Measurements from ENCODE around the gene MTR. TPM values are rescaled to one million over a fixed set of nuclear protein-coding genes. Genes with fewer than 3 reads are reported as not detected.

The MTR gene
- total RNA-seq, 1 donor from 2014 or later: 19.9 TPM

GRCh38 chr1:236786453-236786852 lies 8.6 kb upstream of the MTR start:
- Histone ChIP-seq H3K36me3 (no peaks in the 10 kb centered on the region), H3K4me3 (no peak overlapping the region), H3K27me3 (no peaks in the 10 kb centered on the region), H3K27ac (no peak overlapping the region), H3K9me3 (no peaks in the 10 kb centered on the region), H3K4me1 (no peaks in the 10 kb centered on the region)
- intact Hi-C loops (cut with DNase I): no loop called here
- TF ChIP-seq, protein P1, sequence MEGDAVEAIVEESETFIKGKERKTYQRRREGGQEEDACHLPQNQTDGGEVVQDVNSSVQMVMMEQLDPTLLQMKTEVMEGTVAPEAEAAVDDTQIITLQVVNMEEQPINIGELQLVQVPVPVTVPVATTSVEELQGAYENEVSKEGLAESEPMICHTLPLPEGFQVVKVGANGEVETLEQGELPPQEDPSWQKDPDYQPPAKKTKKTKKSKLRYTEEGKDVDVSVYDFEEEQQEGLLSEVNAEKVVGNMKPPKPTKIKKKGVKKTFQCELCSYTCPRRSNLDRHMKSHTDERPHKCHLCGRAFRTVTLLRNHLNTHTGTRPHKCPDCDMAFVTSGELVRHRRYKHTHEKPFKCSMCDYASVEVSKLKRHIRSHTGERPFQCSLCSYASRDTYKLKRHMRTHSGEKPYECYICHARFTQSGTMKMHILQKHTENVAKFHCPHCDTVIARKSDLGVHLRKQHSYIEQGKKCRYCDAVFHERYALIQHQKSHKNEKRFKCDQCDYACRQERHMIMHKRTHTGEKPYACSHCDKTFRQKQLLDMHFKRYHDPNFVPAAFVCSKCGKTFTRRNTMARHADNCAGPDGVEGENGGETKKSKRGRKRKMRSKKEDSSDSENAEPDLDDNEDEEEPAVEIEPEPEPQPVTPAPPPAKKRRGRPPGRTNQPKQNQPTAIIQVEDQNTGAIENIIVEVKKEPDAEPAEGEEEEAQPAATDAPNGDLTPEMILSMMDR (IDR thresholded peaks at IDR 0.05): no peak
- DNase-seq (ENCODE audit: extremely low spot score in 2 of 2): no peak

- TF ChIP-seq, protein P1 (IDR thresholded peaks at IDR 0.05): no peak
- TF ChIP-seq POLR2A (IDR thresholded peaks at IDR 0.05): no peak
- no peak for TF ChIP-seq POLR2AphosphoS5 (IDR thresholded peaks at IDR 0.05; ENCODE audit: insufficient read depth in 1 of 2, low read depth in 1 of 2)
- Histone ChIP-seq H3K27ac (peak overlapping the region; percentile 54), H3K4me3 (peak overlapping the region; percentile 74 to 78), H3K9me3 (no peaks in the 10 kb centered on the region), H3K36me3 (no peaks in the 10 kb centered on the region), H3K27me3 (no peaks in the 10 kb centered on the region), H3K4me1 (peaks cover 24% of the 10 kb centered on the region)
- no peak for DNase-seq (ENCODE audit: extremely low spot score in 2 of 2)
- intact Hi-C loops (cut with DNase I): loop anchor here (1.0 to 10.0 kb wide), 2 partner anchors 24 to 190 kb away; partner anchors contain the start of gene HEATR1
Measured at GRCh38 chr1:236794585-236795034, 482 bp upstream of the MTR start.

DNA sequence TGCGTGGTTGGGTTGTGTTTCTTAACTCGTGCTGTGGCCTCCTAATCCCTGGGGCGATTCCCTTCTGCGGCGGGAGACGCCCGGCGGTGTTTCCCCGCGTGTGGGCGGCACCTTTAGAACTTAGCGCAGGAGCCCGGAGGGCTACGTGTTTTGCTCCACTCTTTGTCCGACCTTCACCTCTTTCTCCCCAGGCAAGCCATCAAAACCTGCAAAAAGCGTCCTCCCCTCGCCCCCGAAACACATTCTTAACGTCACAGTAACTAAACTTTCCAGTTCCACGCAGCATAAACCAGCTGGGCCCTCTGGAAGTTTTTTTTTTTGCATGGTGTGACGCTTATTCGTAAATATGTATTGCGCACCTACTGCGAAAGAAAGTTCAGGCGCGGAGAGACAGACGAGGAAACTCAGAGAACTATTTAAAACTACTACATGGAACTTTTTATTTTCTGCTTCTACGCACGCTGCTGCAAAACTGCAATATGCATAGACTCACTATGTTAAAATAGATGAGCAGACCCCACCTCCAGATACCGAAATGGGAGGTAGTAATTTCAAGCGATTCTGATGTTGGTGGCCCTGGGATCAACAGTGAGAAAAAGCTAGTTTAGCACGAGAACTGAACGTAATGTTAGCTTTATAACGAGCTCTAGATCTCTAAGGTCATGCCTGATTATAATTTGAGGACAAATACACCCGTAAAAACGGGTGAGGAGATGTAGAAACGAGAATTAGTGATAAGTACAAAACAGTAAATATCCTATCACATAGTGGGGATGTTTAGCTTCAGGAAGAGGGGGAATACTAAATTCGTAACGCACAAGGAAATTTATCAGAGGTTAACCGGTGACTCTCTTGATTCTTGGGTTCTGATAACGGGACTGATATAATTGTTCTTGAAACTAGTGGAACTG lies 920 bp downstream of the MTR start:
- H3K9me3 ChIP-seq: no peaks in the 10 kb centered on the region
- H3K27me3 ChIP-seq: no peaks in the 10 kb centered on the region
- intact Hi-C loops (cut with DNase I): loop anchor here (10.0 kb wide), 1 partner anchor 191 kb away; the partner anchor contains the start of gene HEATR1
- H3K36me3 ChIP-seq: no peaks in the 10 kb centered on the region
- no peak for DNase-seq (ENCODE audit: extremely low spot score in 2 of 2)
- H3K4me1 ChIP-seq: peaks cover 24% of the 10 kb centered on the region
- peak overlapping the region; percentile 74 to 78 for H3K4me3 ChIP-seq
- TF ChIP-seq POLR2A (IDR thresholded peaks at IDR 0.05) (no peak), POLR2AphosphoS5 (IDR thresholded peaks at IDR 0.05; ENCODE audit: insufficient read depth in 1 of 2, low read depth in 1 of 2) (no peak)
- TF ChIP-seq, protein P1 (IDR thresholded peaks at IDR 0.05): no peak
- H3K27ac ChIP-seq: peak overlapping the region; percentile 54

DNA sequence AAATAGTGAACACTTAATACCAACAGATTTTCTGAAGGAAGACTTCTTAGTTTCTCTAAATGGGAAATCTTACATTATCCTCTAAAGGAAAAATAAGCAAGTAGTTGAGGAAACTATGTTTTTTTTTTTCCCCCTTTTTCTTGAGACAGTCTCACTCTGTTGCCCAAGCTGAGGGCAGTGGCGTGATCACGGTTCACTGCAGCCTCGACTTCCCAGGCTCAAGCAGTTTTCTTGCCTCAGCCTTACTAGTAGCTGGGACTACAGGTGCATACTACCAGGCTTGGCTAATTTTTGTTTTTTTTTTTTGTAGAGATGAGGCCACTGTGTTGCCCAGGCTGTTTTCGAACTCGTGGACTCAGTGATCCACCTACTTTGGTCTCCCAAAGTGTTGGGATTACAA lies 3.9 kb downstream of the MTR start:
- Histone ChIP-seq H3K36me3 (no peaks in the 10 kb centered on the region), H3K27me3 (no peaks in the 10 kb centered on the region), H3K9me3 (no peaks in the 10 kb centered on the region), H3K4me1 (peaks cover 24% of the 10 kb centered on the region), H3K4me3 (no peak overlapping the region), H3K27ac (no peak overlapping the region)
- TF ChIP-seq POLR2AphosphoS5 (IDR thresholded peaks at IDR 0.05; ENCODE audit: insufficient read depth in 1 of 2, low read depth in 1 of 2): no peak
- TF ChIP-seq, protein P1 (IDR thresholded peaks at IDR 0.05): no peak
- TF ChIP-seq POLR2A (IDR thresholded peaks at IDR 0.05): no peak
- no peak for DNase-seq (ENCODE audit: extremely low spot score in 2 of 2)
- intact Hi-C loops (cut with DNase I): loop anchor here (10.0 kb wide), 1 partner anchor 194 kb away; the partner anchor contains the start of gene HEATR1

Measured in vagina (tissue), 2 donors.